ENCODE measurements around the gene ABCC8. TPM values are rescaled to one million over a fixed set of nuclear protein-coding genes. Genes with fewer than 3 reads are reported as not detected.

ABCC8 gene
- total and polyA plus RNA-seq, 2 donors (not counting 1 experiment from before 2014, with no cell fraction given) = 0.03 to 0.17 TPM

GRCh38 chr11:17506314-17506713, 29.7 kb upstream of the ABCC8 start:
- no peaks in the 10 kb centered on the region for H3K4me1 Mint-ChIP-seq
- no peaks in the 10 kb centered on the region for H3K27me3 ChIP-seq (replicated peaks in 1 of 4; ENCODE audit: control extremely low read depth in 1 of 4, control insufficient read depth in 3 of 4, insufficient read depth in 4 of 4, low read length in 3 of 4)
- intact Hi-C loops (cut with micrococcal nuclease) = loop anchor here (10.0 kb wide), 1 partner anchor 562 kb away; no protein-coding TSS in a partner anchor
- no peaks in the 10 kb centered on the region for H3K36me3 ChIP-seq (replicated peaks in 1 of 2; ENCODE audit: control extremely low read depth in 1 of 2, control insufficient read depth in 1 of 2, extremely low read depth in 1 of 2, insufficient read depth in 2 of 2, low read length in 1 of 2)
- H3K27ac ChIP-seq (ENCODE audit: low read length in 2 of 2) = no peak overlapping the region
- no peak overlapping the region for H3K4me2 ChIP-seq (replicated peaks; ENCODE audit: low read depth, low read length, poor library complexity, severe bottlenecking)
- no peak overlapping the region for H2AFZ ChIP-seq (ENCODE audit: insufficient read depth, low read depth, low read length, poor library complexity, severe bottlenecking)
- no peaks in the 10 kb centered on the region for H3K4me1 ChIP-seq (ENCODE audit: control insufficient read depth in 2 of 2, insufficient read depth in 2 of 2, low read length in 2 of 2)
- DNase-seq = no peak
- no peak overlapping the region for H3K4me3 ChIP-seq (ENCODE audit: control extremely low read depth in 1 of 5, extremely low read depth in 1 of 5, insufficient read depth in 1 of 5, low read depth in 2 of 5, low read length in 4 of 5)
- peaks cover 17% of the 10 kb centered on the region for H3K27me3 Mint-ChIP-seq
- H3K9me3 Mint-ChIP-seq (ENCODE audit: insufficient read depth) = no peaks in the 10 kb centered on the region
- no peaks in the 10 kb centered on the region for H4K20me1 ChIP-seq (ENCODE audit: control insufficient read depth, insufficient read depth, low read length, poor library complexity, severe bottlenecking)
- WGBS (ENCODE audit: insufficient coverage) = 98% methylated on average over 6 of the region's 6 CpGs
- no peak overlapping the region for H3K27ac Mint-ChIP-seq
- H3K79me2 ChIP-seq (ENCODE audit: control insufficient read depth, insufficient read depth, low read length) = no peaks in the 10 kb centered on the region
- TF ChIP-seq CTCF (IDR thresholded peaks at IDR 0.05) = no peak
- TF ChIP-seq EZH2 (IDR thresholded peaks at IDR 0.05; ENCODE audit: borderline replicate concordance, insufficient read depth, low read depth, low read length, poor library complexity, severe bottlenecking) = no peak
- H3K9me3 ChIP-seq (ENCODE audit: control extremely low read depth in 1 of 3, control insufficient read depth in 2 of 3, insufficient read depth in 1 of 3, low read length in 2 of 3) = no peaks in the 10 kb centered on the region
- no peak overlapping the region for H3K9ac ChIP-seq (ENCODE audit: low read length)
- ChIA-PET CTCF (interaction anchor here (1.0 to 7.7 kb wide), 4 partner anchors 106 to 572 kb away, joined by 3 to 116 read pairs (median 17); partner anchors contain the start of gene KCNJ11), POLR2A (no interaction called here)
- H3K4me3 Mint-ChIP-seq = no peak overlapping the region
- no peak for ATAC-seq (ENCODE audit: low read depth)

- Histone ChIP-seq H3K36me3 (replicated peaks in 1 of 2; ENCODE audit: control extremely low read depth in 1 of 2, control insufficient read depth in 1 of 2, extremely low read depth in 1 of 2, insufficient read depth in 2 of 2, low read length in 1 of 2) (no peaks in the 10 kb centered on the region), H3K9ac (ENCODE audit: low read length) (no peak overlapping the region), H4K20me1 (ENCODE audit: control insufficient read depth, insufficient read depth, low read length, poor library complexity, severe bottlenecking) (no peaks in the 10 kb centered on the region), H2AFZ (ENCODE audit: insufficient read depth, low read depth, low read length, poor library complexity, severe bottlenecking) (no peak overlapping the region), H3K79me2 (ENCODE audit: control insufficient read depth, insufficient read depth, low read length) (no peaks in the 10 kb centered on the region), H3K9me3 (ENCODE audit: control extremely low read depth in 1 of 3, control insufficient read depth in 2 of 3, insufficient read depth in 1 of 3, low read length in 2 of 3) (no peaks in the 10 kb centered on the region), H3K4me2 (replicated peaks; ENCODE audit: low read depth, low read length, poor library complexity, severe bottlenecking) (no peak overlapping the region), H3K4me3 (ENCODE audit: control extremely low read depth in 1 of 5, extremely low read depth in 1 of 5, insufficient read depth in 1 of 5, low read depth in 2 of 5, low read length in 4 of 5) (no peak overlapping the region), H3K27me3 (replicated peaks in 1 of 4; ENCODE audit: control extremely low read depth in 1 of 4, control insufficient read depth in 3 of 4, insufficient read depth in 4 of 4, low read length in 3 of 4) (no peaks in the 10 kb centered on the region), H3K27ac (ENCODE audit: low read length in 2 of 2) (no peak overlapping the region), H3K4me1 (ENCODE audit: control insufficient read depth in 2 of 2, insufficient read depth in 2 of 2, low read length in 2 of 2) (no peaks in the 10 kb centered on the region)
- Mint-ChIP-seq H3K4me3 (no peak overlapping the region), H3K27me3 (peaks cover 14% of the 10 kb centered on the region), H3K9me3 (ENCODE audit: insufficient read depth) (no peaks in the 10 kb centered on the region), H3K4me1 (no peaks in the 10 kb centered on the region), H3K27ac (no peak overlapping the region)
- ATAC-seq (ENCODE audit: low read depth) (no peak), DNase-seq (no peak)
- intact Hi-C loops (cut with micrococcal nuclease) = loop anchor here (10.0 kb wide), 1 partner anchor 560 kb away; no protein-coding TSS in a partner anchor
- TF ChIP-seq CTCF (IDR thresholded peaks at IDR 0.05) = no peak
- TF ChIP-seq EZH2 (IDR thresholded peaks at IDR 0.05; ENCODE audit: borderline replicate concordance, insufficient read depth, low read depth, low read length, poor library complexity, severe bottlenecking) = no peak
- ChIA-PET POLR2A (no interaction called here), CTCF (interaction anchor here (1.5 to 7.7 kb wide), 7 partner anchors 116 to 719 kb away, joined by 3 to 116 read pairs (median 10); partner anchors contain the start of gene KCNJ11)
- no CpG with 5 or more reads among the region's 4 CpGs for WGBS (ENCODE audit: insufficient coverage)
Observed at GRCh38 chr11:17505146-17505545, 28.5 kb upstream of the ABCC8 start.

All from B cell (primary cell).